Esophagus squamous epithelium (tissue), 4 donors: ENCODE data around the gene BRAF.

Experiments used
- CTCF ChIP-seq, 6 experiments: fragments of 450-650 bp in 4 of 6; fragments of 200-600 bp in 2 of 6; sonication (generic) in 2 of 6; IDR thresholded peaks; one replicate each; pipeline ENCODE4 v1.5.1; 2016 to 2019; ENCODE audit warnings: antibody characterized with exemption in 6 of 6, mild to moderate bottlenecking in 4 of 6, moderate library complexity in 4 of 6
- POLR2A ChIP-seq, 4 donors: fragments of 450-650 bp; IDR thresholded peaks; one replicate each; pipeline ENCODE4 v1.6.1; 2017; ENCODE audit warnings: antibody characterized with exemption in 4 of 4, mild to moderate bottlenecking in 4 of 4, moderate library complexity in 3 of 4

DNA sequence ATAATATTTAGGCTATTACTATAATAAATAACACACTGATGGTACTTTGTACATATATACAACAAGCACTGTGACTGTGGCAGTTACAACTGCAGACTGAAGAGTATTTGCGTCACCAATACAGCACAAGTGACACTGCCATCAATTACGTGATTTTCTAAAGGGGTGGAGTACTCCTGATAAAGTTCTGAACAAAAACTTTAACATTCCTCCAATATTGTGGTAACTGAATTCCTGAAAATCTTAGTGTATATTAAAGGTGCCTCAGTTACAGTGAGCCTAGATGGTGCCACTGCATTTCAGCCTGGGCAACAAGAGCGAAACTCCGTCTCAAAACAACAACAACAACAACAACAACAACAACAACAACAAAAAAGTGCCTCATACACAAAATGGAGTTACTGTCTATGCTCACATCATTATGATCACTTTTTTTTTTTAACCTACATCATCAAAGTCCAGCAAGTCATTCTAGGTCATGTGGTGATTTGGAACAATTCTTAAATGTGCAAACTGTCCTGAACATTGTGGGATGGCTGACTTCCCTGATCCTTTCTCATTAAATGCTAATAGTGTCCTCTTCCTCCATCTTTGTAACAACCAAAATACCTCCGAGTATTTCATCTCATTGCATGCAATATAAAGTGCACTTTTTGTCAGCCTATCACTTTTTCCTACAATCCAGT is 15.1 kb downstream of the BRAF start:
- TF ChIP-seq CTCF (IDR thresholded peaks at IDR 0.05) (no peak), POLR2A (IDR thresholded peaks at IDR 0.05) (no peak)
